Measurements from ENCODE around the gene NAALADL2. TPM values are rescaled to one million over a fixed set of nuclear protein-coding genes. Genes with fewer than 3 reads are reported as not detected.

The NAALADL2 gene
- total RNA-seq, 1 donor from 2014 or later, result 10.4 TPM

- peaks cover 7% of the 10 kb centered on the region for H3K4me1 Mint-ChIP-seq (ENCODE audit: low read depth)
- no peaks in the 10 kb centered on the region for H3K27me3 Mint-ChIP-seq
- no peak overlapping the region for H3K27ac Mint-ChIP-seq
- TF ChIP-seq, protein P1, sequence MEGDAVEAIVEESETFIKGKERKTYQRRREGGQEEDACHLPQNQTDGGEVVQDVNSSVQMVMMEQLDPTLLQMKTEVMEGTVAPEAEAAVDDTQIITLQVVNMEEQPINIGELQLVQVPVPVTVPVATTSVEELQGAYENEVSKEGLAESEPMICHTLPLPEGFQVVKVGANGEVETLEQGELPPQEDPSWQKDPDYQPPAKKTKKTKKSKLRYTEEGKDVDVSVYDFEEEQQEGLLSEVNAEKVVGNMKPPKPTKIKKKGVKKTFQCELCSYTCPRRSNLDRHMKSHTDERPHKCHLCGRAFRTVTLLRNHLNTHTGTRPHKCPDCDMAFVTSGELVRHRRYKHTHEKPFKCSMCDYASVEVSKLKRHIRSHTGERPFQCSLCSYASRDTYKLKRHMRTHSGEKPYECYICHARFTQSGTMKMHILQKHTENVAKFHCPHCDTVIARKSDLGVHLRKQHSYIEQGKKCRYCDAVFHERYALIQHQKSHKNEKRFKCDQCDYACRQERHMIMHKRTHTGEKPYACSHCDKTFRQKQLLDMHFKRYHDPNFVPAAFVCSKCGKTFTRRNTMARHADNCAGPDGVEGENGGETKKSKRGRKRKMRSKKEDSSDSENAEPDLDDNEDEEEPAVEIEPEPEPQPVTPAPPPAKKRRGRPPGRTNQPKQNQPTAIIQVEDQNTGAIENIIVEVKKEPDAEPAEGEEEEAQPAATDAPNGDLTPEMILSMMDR (IDR thresholded peaks at IDR 0.05; ENCODE audit: unreplicated experiment), result no peak
- H3K4me3 Mint-ChIP-seq (ENCODE audit: low read depth), result no peak overlapping the region
- peaks cover 1% of the 10 kb centered on the region for H3K36me3 Mint-ChIP-seq (ENCODE audit: insufficient read depth)
- peaks cover 6% of the 10 kb centered on the region for H3K9me3 Mint-ChIP-seq (ENCODE audit: low read depth)
- no peak for DNase-seq (ENCODE audit: low spot score, unreplicated experiment)
Measured at GRCh38 chr3:175102161-175102560, 243.0 kb downstream of the NAALADL2 start.

DNA sequence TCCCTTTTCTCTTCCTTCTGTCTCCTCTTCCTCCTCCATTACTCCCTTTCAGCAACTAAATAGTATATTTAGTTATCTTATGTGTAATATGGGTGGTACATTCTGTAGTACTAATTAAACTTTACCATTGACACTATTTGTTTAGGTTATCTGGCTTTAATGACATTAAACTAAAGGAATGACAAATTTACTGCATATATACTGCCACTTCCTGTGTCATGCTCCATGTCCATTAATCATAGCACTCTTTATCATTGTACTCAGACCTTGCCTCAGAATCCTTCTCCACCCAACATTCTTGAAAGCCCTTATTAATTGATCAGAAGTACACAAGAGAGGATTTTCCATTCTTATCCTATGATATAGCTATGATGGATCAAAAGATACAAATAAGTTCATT lies 244.2 kb downstream of the NAALADL2 start:
- Mint-ChIP-seq H3K4me3 (ENCODE audit: low read depth) (no peak overlapping the region), H3K27me3 (no peaks in the 10 kb centered on the region), H3K4me1 (ENCODE audit: low read depth) (peaks cover 7% of the 10 kb centered on the region), H3K36me3 (ENCODE audit: insufficient read depth) (peaks cover 1% of the 10 kb centered on the region), H3K27ac (no peak overlapping the region), H3K9me3 (ENCODE audit: low read depth) (peaks cover 6% of the 10 kb centered on the region)
- no peak for DNase-seq (ENCODE audit: low spot score, unreplicated experiment)
- TF ChIP-seq, protein P1 (IDR thresholded peaks at IDR 0.05; ENCODE audit: unreplicated experiment), result no peak

- Mint-ChIP-seq H3K27me3 (no peaks in the 10 kb centered on the region), H3K9me3 (ENCODE audit: low read depth) (peaks cover 6% of the 10 kb centered on the region), H3K27ac (no peak overlapping the region), H3K4me3 (ENCODE audit: low read depth) (no peak overlapping the region), H3K36me3 (ENCODE audit: insufficient read depth) (peaks cover 1% of the 10 kb centered on the region), H3K4me1 (ENCODE audit: low read depth) (peaks cover 7% of the 10 kb centered on the region)
- DNase-seq (ENCODE audit: low spot score, unreplicated experiment), result no peak
- TF ChIP-seq, protein P1 (IDR thresholded peaks at IDR 0.05; ENCODE audit: unreplicated experiment), result no peak
Measured at GRCh38 chr3:175105066-175105465, 245.9 kb downstream of the NAALADL2 start.

DNA sequence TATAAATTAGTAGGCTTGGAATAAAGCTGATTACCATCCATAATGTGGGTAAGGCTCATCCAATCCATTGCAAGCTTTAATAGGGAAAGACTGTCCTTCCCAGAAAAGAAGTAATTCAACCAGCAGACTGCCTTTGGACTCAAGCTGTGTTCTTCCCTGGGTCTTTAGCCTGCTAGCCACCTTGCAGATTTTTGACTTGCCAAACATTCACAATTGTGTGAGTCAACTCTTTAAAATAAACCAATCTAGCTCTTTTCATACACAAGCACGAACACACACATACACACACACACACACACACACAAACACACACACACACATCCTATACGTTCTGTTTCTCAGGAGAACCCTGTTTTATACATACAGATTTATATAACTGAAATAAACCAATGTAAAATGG lies 248.1 kb downstream of the NAALADL2 start:
- H3K27ac Mint-ChIP-seq, result no peak overlapping the region
- H3K27me3 Mint-ChIP-seq, result no peaks in the 10 kb centered on the region
- TF ChIP-seq, protein P1 (IDR thresholded peaks at IDR 0.05; ENCODE audit: unreplicated experiment), result no peak
- no peak overlapping the region for H3K4me3 Mint-ChIP-seq (ENCODE audit: low read depth)
- H3K4me1 Mint-ChIP-seq (ENCODE audit: low read depth), result peaks cover 6% of the 10 kb centered on the region
- peaks cover 6% of the 10 kb centered on the region for H3K9me3 Mint-ChIP-seq (ENCODE audit: low read depth)
- peaks cover 1% of the 10 kb centered on the region for H3K36me3 Mint-ChIP-seq (ENCODE audit: insufficient read depth)
- no peak for DNase-seq (ENCODE audit: low spot score, unreplicated experiment)

GRCh38 chr3:175107995-175108394 lies 248.9 kb downstream of the NAALADL2 start:
- TF ChIP-seq, protein P1 (IDR thresholded peaks at IDR 0.05; ENCODE audit: unreplicated experiment), result no peak
- Mint-ChIP-seq H3K27me3 (no peaks in the 10 kb centered on the region), H3K27ac (no peak overlapping the region), H3K36me3 (ENCODE audit: insufficient read depth) (peaks cover 1% of the 10 kb centered on the region), H3K9me3 (ENCODE audit: low read depth) (peaks cover 6% of the 10 kb centered on the region), H3K4me3 (ENCODE audit: low read depth) (no peak overlapping the region), H3K4me1 (ENCODE audit: low read depth) (peaks cover 6% of the 10 kb centered on the region)
- no peak for DNase-seq (ENCODE audit: low spot score, unreplicated experiment)
